GM12878 (cell line): ENCODE results near the gene CYP4A22. TPM values are rescaled to one million over a fixed set of nuclear protein-coding genes. Genes with fewer than 3 reads are reported as not detected.

Source experiments
- BMI1 ChIP-seq: fragments of 450-650 bp; IDR thresholded peaks from 2 replicates; pipeline ENCODE4 v1.6.1; 2016; ENCODE audit warnings: mild to moderate bottlenecking, moderate library complexity, borderline replicate concordance
- CREB1 ChIP-seq: IDR thresholded peaks from 2 replicates; pipeline ENCODE4 v1.6.1; 2012; ENCODE audit warnings: low read depth, mild to moderate bottlenecking, inconsistent platforms
- NRF1 ChIP-seq: conservative IDR thresholded peaks from 2 replicates; pipeline ENCODE4 v1.6.1; 2011; ENCODE audit warnings: mild to moderate bottlenecking, low read depth, low read length, improper control_type of control experiment
- SMARCA5 ChIP-seq: fragments of 450-650 bp; IDR thresholded peaks from 2 replicates; pipeline ENCODE4 v1.6.1; 2017; ENCODE audit warnings: mild to moderate bottlenecking
- SMC3 ChIP-seq: IDR thresholded peaks from 2 replicates; pipeline ENCODE4 v1.6.1; 2011; ENCODE audit warnings: low read length, improper control_type of control experiment, borderline replicate concordance
- SPI1 ChIP-seq: IDR thresholded peaks from 2 replicates; pipeline ENCODE4 v1.6.1; 2011; ENCODE audit warnings: low read depth, mild to moderate bottlenecking, low read length, moderate library complexity, borderline replicate concordance; ENCODE audit not compliant: insufficient read depth
- YY1 ChIP-seq: IDR thresholded peaks from 2 replicates; pipeline ENCODE4 v1.6.1; 2011; ENCODE audit warnings: low read depth, mild to moderate bottlenecking, low read length
- polyA plus RNA-seq, 11 experiments: library from polyadenylated mRNA; depleted of rRNA in 4 of 11; unstranded in 6 of 11; stranded (reverse) in 5 of 11; fragments of >200 nt; fragmentation: Nextera tagmentation in 4 of 11; fragmentation: Illumina TruSeq in 1 of 11; extraction: Ambion mirVana in 4 of 11; extraction: Trizol in 1 of 11; gene quantifications; 1 replicate in 1 of 11; 2 replicates in 10 of 11; pipeline versions ENCODE4 v1.2.1 to v1.2.3, GENCODE V29; 2011 to 2016; ENCODE audit warnings: inconsistent platforms in 2 of 11, missing spikeins in 2 of 11, low read depth in 1 of 11
- total RNA-seq, 4 experiments: library from RNA; depleted of rRNA in 3 of 4; stranded (reverse); fragments of >200 nt in 3 of 4; fragmentation: Illumina TruSeq in 1 of 4; extraction: Trizol in 1 of 4; gene quantifications; 2 replicates each; pipeline versions ENCODE4 v1.2.1 to v1.2.3, GENCODE V29; 2013 to 2021
- TF ChIP-seq, protein P1 (sequence below): fragments of 450-650 bp; conservative IDR thresholded peaks from 2 replicates; pipeline ENCODE4 v1.6.1; 2017; ENCODE audit warnings: mild to moderate bottlenecking, moderate library complexity
- TF ChIP-seq, protein P2 (sequence below): IDR thresholded peaks from 2 replicates; pipeline ENCODE4 v1.6.1; 2011; ENCODE audit warnings: low read depth, mild to moderate bottlenecking, low read length, moderate library complexity, borderline replicate concordance; ENCODE audit errors: extremely low read depth
- TF ChIP-seq, protein P3 (sequence below): IDR thresholded peaks from 2 replicates; pipeline ENCODE4 v1.6.1; 2012; ENCODE audit warnings: low read depth, low read length, improper control_type of control experiment
- TF ChIP-seq, protein P4 (sequence below): IDR thresholded peaks from 2 replicates; pipeline ENCODE4 v1.6.1; 2011; ENCODE audit warnings: low read depth, low read length, improper control_type of control experiment, borderline replicate concordance

CYP4A22 gene
- total and polyA plus RNA-seq, 10 of the 15 experiments (the other 5 are each of a cell fraction or from before 2014, with no cell fraction given), result not detected

DNA sequence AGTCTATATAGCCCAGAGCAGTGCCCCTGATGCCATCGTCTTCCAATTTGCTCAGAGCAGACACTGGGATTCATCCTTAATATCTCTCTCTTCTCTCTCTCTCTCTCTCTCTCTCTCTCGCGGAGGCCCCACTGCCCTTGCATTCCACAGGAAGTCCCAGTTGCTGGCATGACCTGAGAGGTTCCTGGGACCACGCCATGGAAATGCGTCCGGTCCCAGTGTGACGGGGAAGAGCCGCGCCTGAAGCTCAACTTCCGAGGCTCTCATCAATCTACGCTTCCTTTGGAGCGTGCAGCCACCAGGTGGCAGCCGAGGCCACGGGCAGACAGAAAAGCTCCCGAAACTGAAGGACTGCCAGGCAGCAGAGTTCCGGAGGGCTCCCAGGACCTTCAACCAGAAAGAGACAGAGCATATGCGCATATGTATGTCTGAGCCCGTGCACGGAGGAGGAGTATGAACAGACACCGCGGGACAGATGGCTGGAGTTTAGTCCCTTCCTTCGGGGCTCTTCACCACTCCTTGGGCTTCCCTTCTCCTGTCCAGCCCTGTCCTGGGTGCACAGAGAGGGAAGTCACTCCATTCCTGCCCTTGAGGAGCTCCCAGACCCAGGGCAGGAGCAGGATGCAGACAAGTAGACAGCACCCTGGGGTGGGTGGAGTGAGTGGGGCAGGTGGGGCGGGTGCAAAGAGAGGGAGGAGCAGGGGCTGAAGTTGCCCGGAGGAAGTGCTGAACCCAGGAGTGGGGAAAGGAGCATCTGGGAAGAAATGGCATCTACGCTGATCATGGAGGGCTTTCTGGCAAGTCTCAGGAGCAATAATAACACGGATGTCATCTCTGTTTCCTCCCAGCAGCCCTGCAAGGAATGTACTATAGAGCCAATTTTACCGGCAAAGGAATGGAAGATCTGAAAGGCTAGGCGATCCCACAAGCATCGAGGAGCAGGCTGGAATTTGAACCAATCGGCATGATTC is 42.1 kb downstream of the CYP4A22 start (continued):
- TF ChIP-seq, protein P1, sequence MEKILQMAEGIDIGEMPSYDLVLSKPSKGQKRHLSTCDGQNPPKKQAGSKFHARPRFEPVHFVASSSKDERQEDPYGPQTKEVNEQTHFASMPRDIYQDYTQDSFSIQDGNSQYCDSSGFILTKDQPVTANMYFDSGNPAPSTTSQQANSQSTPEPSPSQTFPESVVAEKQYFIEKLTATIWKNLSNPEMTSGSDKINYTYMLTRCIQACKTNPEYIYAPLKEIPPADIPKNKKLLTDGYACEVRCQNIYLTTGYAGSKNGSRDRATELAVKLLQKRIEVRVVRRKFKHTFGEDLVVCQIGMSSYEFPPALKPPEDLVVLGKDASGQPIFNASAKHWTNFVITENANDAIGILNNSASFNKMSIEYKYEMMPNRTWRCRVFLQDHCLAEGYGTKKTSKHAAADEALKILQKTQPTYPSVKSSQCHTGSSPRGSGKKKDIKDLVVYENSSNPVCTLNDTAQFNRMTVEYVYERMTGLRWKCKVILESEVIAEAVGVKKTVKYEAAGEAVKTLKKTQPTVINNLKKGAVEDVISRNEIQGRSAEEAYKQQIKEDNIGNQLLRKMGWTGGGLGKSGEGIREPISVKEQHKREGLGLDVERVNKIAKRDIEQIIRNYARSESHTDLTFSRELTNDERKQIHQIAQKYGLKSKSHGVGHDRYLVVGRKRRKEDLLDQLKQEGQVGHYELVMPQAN, result no peak
- TF ChIP-seq NRF1 (no peak), SMARCA5 (peak; percentile 76; the same call in 1 of the 2 replicates), SPI1 (0 out of 2 replicates have a peak, but pooled peaks have one; percentile 3), SMC3 (peak; percentile 40; the same call in 1 of the 2 replicates), CREB1 (peak; percentile 98), YY1 (peak; percentile 60), BMI1 (no peak)
- TF ChIP-seq, protein P2, sequence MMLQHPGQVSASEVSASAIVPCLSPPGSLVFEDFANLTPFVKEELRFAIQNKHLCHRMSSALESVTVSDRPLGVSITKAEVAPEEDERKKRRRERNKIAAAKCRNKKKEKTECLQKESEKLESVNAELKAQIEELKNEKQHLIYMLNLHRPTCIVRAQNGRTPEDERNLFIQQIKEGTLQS, result peak; percentile 67; the same call in 1 of the 2 replicates
- TF ChIP-seq, protein P3, sequence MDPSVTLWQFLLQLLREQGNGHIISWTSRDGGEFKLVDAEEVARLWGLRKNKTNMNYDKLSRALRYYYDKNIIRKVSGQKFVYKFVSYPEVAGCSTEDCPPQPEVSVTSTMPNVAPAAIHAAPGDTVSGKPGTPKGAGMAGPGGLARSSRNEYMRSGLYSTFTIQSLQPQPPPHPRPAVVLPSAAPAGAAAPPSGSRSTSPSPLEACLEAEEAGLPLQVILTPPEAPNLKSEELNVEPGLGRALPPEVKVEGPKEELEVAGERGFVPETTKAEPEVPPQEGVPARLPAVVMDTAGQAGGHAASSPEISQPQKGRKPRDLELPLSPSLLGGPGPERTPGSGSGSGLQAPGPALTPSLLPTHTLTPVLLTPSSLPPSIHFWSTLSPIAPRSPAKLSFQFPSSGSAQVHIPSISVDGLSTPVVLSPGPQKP, result 0 out of 2 replicates have a peak, but pooled peaks have one; percentile 60
- TF ChIP-seq, protein P4, sequence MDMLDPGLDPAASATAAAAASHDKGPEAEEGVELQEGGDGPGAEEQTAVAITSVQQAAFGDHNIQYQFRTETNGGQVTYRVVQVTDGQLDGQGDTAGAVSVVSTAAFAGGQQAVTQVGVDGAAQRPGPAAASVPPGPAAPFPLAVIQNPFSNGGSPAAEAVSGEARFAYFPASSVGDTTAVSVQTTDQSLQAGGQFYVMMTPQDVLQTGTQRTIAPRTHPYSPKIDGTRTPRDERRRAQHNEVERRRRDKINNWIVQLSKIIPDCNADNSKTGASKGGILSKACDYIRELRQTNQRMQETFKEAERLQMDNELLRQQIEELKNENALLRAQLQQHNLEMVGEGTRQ, result no peak
- TF ChIP-seq, all 136 proteins: peak for 19
